Central memory CD8-positive, alpha-beta T cell (primary cell): ENCODE measurements around the gene GABPB2.

ENCODE experiments used
- ATAC-seq: fragments of 150-1000 bp; cut with Tn5 transposase; replicated peaks from 2 replicates; pipeline ENCODE4 v1.10.0; 2022; ENCODE audit warnings: mild to moderate bottlenecking, moderate FRiP score, moderate number of reproducible peaks; ENCODE audit not compliant: poor library complexity, severe bottlenecking; ENCODE audit errors: extremely low read depth
- DNase-seq, 2 donors: peaks; one replicate each; pipeline ENCODE4 v3.0.0; 2021; ENCODE audit warnings: low spot score in 2 of 2
- H3K27ac Mint-ChIP-seq: one replicate; pipeline ENCODE4 v1.8.0; 2022; ENCODE audit warnings: low read depth, mild to moderate bottlenecking, moderate library complexity, mixed read lengths
- H3K27me3 Mint-ChIP-seq: one replicate; pipeline ENCODE4 v1.8.0; 2022; ENCODE audit warnings: mixed read lengths
- H3K36me3 Mint-ChIP-seq: one replicate; pipeline ENCODE4 v1.8.0; 2022; ENCODE audit warnings: mild to moderate bottlenecking, moderate library complexity, mixed read lengths; ENCODE audit not compliant: insufficient read depth
- H3K4me1 Mint-ChIP-seq: one replicate; pipeline ENCODE4 v1.8.0; 2022; ENCODE audit warnings: mixed read lengths
- H3K4me3 Mint-ChIP-seq: one replicate; pipeline ENCODE4 v1.8.0; 2022; ENCODE audit warnings: mild to moderate bottlenecking, moderate library complexity, mixed read lengths
- H3K9me3 Mint-ChIP-seq: one replicate; pipeline ENCODE4 v1.8.0; 2022; ENCODE audit warnings: mixed read lengths

GABPB2 gene

GRCh38 chr1:151070474-151071276 lies at the start of gene GABPB2:
Gene GABPB2 (plus strand): TSS chr1:151070761. CDS start chr1:151088190, 17,429 bp downstream.
- Mint-ChIP-seq H3K4me3 (peak within 1 kb of the TSS; percentile 93), H3K9me3 (no peaks in the 10 kb centered on the region), H3K27ac (peak within 1 kb of the TSS; percentile 97), H3K4me1 (peaks cover 15% of the 10 kb centered on the region), H3K27me3 (no peaks in the 10 kb centered on the region), H3K36me3 (peaks cover 26% of the 10 kb centered on the region)
- DNase-seq (peak; percentile 79 to 81), ATAC-seq (peak; percentile 80)

- DNase-seq (peak; percentile 81 to 83), ATAC-seq (peak; percentile 99)
- Mint-ChIP-seq H3K4me3 (peak overlapping the region; percentile 37), H3K27me3 (no peaks in the 10 kb centered on the region), H3K4me1 (peaks cover 7% of the 10 kb centered on the region), H3K36me3 (peaks cover 30% of the 10 kb centered on the region), H3K9me3 (no peaks in the 10 kb centered on the region), H3K27ac (peak overlapping the region; percentile 29)
Measured at GRCh38 chr1:151024540-151025146, 45.9 kb upstream of the GABPB2 start.

GRCh38 chr1:151026460-151026859 lies 44.1 kb upstream of the GABPB2 start:
- DNase-seq (no peak), ATAC-seq (no peak)
- Mint-ChIP-seq H3K36me3 (peaks cover 43% of the 10 kb centered on the region), H3K4me1 (peaks cover 7% of the 10 kb centered on the region), H3K27ac (no peak overlapping the region), H3K4me3 (no peak overlapping the region), H3K9me3 (no peaks in the 10 kb centered on the region), H3K27me3 (no peaks in the 10 kb centered on the region)

- H3K27ac Mint-ChIP-seq: no peak overlapping the region
- H3K36me3 Mint-ChIP-seq: peaks cover 35% of the 10 kb centered on the region
- H3K4me1 Mint-ChIP-seq: peaks cover 5% of the 10 kb centered on the region
- no peaks in the 10 kb centered on the region for H3K27me3 Mint-ChIP-seq
- DNase-seq (no peak), ATAC-seq (no peak)
- no peak overlapping the region for H3K4me3 Mint-ChIP-seq
- H3K9me3 Mint-ChIP-seq: no peaks in the 10 kb centered on the region
Measured at GRCh38 chr1:151032164-151032563, 38.4 kb upstream of the GABPB2 start.

- no peaks in the 10 kb centered on the region for H3K27me3 Mint-ChIP-seq
- H3K9me3 Mint-ChIP-seq: no peaks in the 10 kb centered on the region
- H3K4me1 Mint-ChIP-seq: peaks cover 5% of the 10 kb centered on the region
- peak overlapping the region; percentile 5 for H3K27ac Mint-ChIP-seq
- DNase-seq (no peak), ATAC-seq (no peak)
- H3K36me3 Mint-ChIP-seq: peaks cover 23% of the 10 kb centered on the region
- no peak overlapping the region for H3K4me3 Mint-ChIP-seq
Measured at GRCh38 chr1:151035167-151035566, 35.4 kb upstream of the GABPB2 start.

GRCh38 chr1:151036356-151036755 lies 34.2 kb upstream of the GABPB2 start, which contains the start of gene BNIPL:
Gene BNIPL (plus strand): TSS chr1:151036586. CDS start chr1:151036726, 140 bp downstream.
- H3K9me3 Mint-ChIP-seq: no peaks in the 10 kb centered on the region
- DNase-seq (no peak), ATAC-seq (no peak)
- peak within 1 kb of the TSS; percentile 14 for H3K27ac Mint-ChIP-seq
- peaks cover 5% of the 10 kb centered on the region for H3K4me1 Mint-ChIP-seq
- no peak within 1 kb of the TSS for H3K4me3 Mint-ChIP-seq
- no peaks in the 10 kb centered on the region for H3K27me3 Mint-ChIP-seq
- peaks cover 13% of the 10 kb centered on the region for H3K36me3 Mint-ChIP-seq

- Mint-ChIP-seq H3K27ac (peak overlapping the region; percentile 14), H3K9me3 (no peaks in the 10 kb centered on the region), H3K27me3 (no peaks in the 10 kb centered on the region), H3K4me1 (peaks cover 5% of the 10 kb centered on the region), H3K4me3 (no peak overlapping the region), H3K36me3 (peaks cover 11% of the 10 kb centered on the region)
- DNase-seq: no peak
- no peak for ATAC-seq
Measured at GRCh38 chr1:151037032-151037431, 33.5 kb upstream of the GABPB2 start.

- Mint-ChIP-seq H3K36me3 (peaks cover under 1% of the 10 kb centered on the region), H3K4me1 (peaks cover 11% of the 10 kb centered on the region), H3K27ac (no peak overlapping the region), H3K27me3 (no peaks in the 10 kb centered on the region), H3K4me3 (no peak overlapping the region), H3K9me3 (no peaks in the 10 kb centered on the region)
- DNase-seq (no peak), ATAC-seq (no peak)
Measured at GRCh38 chr1:151039521-151039920, 31.0 kb upstream of the GABPB2 start.

- DNase-seq (no peak), ATAC-seq (no peak)
- H3K36me3 Mint-ChIP-seq: peaks cover 2% of the 10 kb centered on the region
- peak overlapping the region; percentile 57 for H3K27ac Mint-ChIP-seq
- H3K27me3 Mint-ChIP-seq: no peaks in the 10 kb centered on the region
- H3K4me1 Mint-ChIP-seq: peaks cover 28% of the 10 kb centered on the region
- H3K4me3 Mint-ChIP-seq: no peak overlapping the region
- H3K9me3 Mint-ChIP-seq: no peaks in the 10 kb centered on the region
Measured at GRCh38 chr1:151043163-151043562, 27.4 kb upstream of the GABPB2 start.

- DNase-seq (no peak), ATAC-seq (peak; percentile 55)
- Mint-ChIP-seq H3K4me3 (peak within 1 kb of the TSS; percentile 89), H3K36me3 (peaks cover 15% of the 10 kb centered on the region), H3K4me1 (peaks cover 58% of the 10 kb centered on the region), H3K27me3 (no peaks in the 10 kb centered on the region), H3K9me3 (no peaks in the 10 kb centered on the region), H3K27ac (peak within 1 kb of the TSS; percentile 91)
Measured at GRCh38 chr1:151047591-151047924, 23.0 kb upstream of the GABPB2 start, which contains the start of gene C1orf56. Gene C1orf56 (plus strand): TSS chr1:151047751. CDS start chr1:151047848, 97 bp downstream.

GRCh38 chr1:151047925-151048644 lies 22.5 kb upstream of the GABPB2 start:
- Mint-ChIP-seq H3K4me3 (peak overlapping the region; percentile 89), H3K27ac (peak overlapping the region; percentile 91), H3K36me3 (peaks cover 20% of the 10 kb centered on the region), H3K9me3 (no peaks in the 10 kb centered on the region), H3K4me1 (peaks cover 58% of the 10 kb centered on the region), H3K27me3 (no peaks in the 10 kb centered on the region)
- DNase-seq: peak; percentile 36 to 44
- peak; percentile 78 for ATAC-seq

GRCh38 chr1:151048645-151049032 lies 21.9 kb upstream of the GABPB2 start:
- Mint-ChIP-seq H3K4me1 (peaks cover 58% of the 10 kb centered on the region), H3K4me3 (peak overlapping the region; percentile 89), H3K27me3 (no peaks in the 10 kb centered on the region), H3K36me3 (peaks cover 25% of the 10 kb centered on the region), H3K27ac (peak overlapping the region; percentile 91), H3K9me3 (no peaks in the 10 kb centered on the region)
- DNase-seq: no peak
- no peak for ATAC-seq
